ENCODE results near the gene NPC1L1. TPM values are rescaled to one million over a fixed set of nuclear protein-coding genes. Genes with fewer than 3 reads are reported as not detected.
A peak's percentile ranks its signal among the peaks of the same experiment; 100 is the strongest.

Gene NPC1L1
- total and polyA plus RNA-seq, 10 of the 15 experiments (the other 5 are each of a cell fraction or from before 2014, with no cell fraction given), result 0.01 to 0.90 TPM; not detected in 8

GRCh38 chr7:44569959-44570358 lies 28.8 kb upstream of the NPC1L1 start:
- H3K79me2 ChIP-seq (ENCODE audit: control insufficient read depth, insufficient read depth, low read length), result peaks cover 35% of the 10 kb centered on the region
- in situ Hi-C loops (cut with MboI), result no loop called here
- CTCF ChIA-PET, result interaction anchor here (1.2 to 2.0 kb wide), 3 partner anchors 9 to 329 kb away, joined by 4 to 6 read pairs (median 6); no protein-coding TSS in a partner anchor

More at GRCh38 chr7:44569959-44570358, 28.8 kb upstream of the NPC1L1 start:
- ChIA-PET POLR2A (interaction anchor here (0.6 kb wide), 1 partner anchor 189 kb away, joined by 5 read pairs; no protein-coding TSS in a partner anchor), RAD21 (ENCODE audit: unreplicated experiment) (no interaction called here), SMC1A (ENCODE audit: uncharacterized antibody, unreplicated experiment) (interaction anchor here (2.1 kb wide), 1 partner anchor 37 kb away, joined by 6 read pairs; the partner anchor contains the start of gene OGDH)
- FAIRE-seq (no peak), ATAC-seq (no peak), DNase-seq (ENCODE audit: low read depth, low spot score) (no peak)
- Histone ChIP-seq H3K27ac (ENCODE audit: control insufficient read depth, insufficient read depth) (no peak overlapping the region), H3K4me2 (ENCODE audit: control insufficient read depth, insufficient read depth) (no peak overlapping the region), H3K9ac (ENCODE audit: control insufficient read depth, insufficient read depth, low read length) (no peak overlapping the region), H3K9me3 (replicated peaks; ENCODE audit: control insufficient read depth, insufficient read depth, low read length) (no peaks in the 10 kb centered on the region), H3K27me3 (replicated peaks in 1 of 2; ENCODE audit: control insufficient read depth in 2 of 2, insufficient read depth in 2 of 2, low read length in 1 of 2) (no peaks in the 10 kb centered on the region), H3K4me1 (ENCODE audit: control insufficient read depth, insufficient read depth, low read length) (peaks cover 9% of the 10 kb centered on the region), H4K20me1 (ENCODE audit: control insufficient read depth, insufficient read depth) (no peaks in the 10 kb centered on the region; the same call in 1 of the 2 replicates), H3K4me3 (no peak overlapping the region), H3K36me3 (ENCODE audit: control insufficient read depth in 2 of 2, insufficient read depth in 2 of 2, low read length in 1 of 2) (peaks cover 39 to 57% of the 10 kb centered on the region in 2 experiments), H2AFZ (ENCODE audit: control insufficient read depth, low read depth, low read length) (no peak overlapping the region)
- TF ChIP-seq NR2C1 (IDR thresholded peaks at IDR 0.05) (no peak), POLR2AphosphoS5 (IDR thresholded peaks at IDR 0.05; ENCODE audit: low read length) (0 out of 2 replicates have a peak, but pooled peaks have one; percentile 16)
- TF ChIP-seq, protein P1, sequence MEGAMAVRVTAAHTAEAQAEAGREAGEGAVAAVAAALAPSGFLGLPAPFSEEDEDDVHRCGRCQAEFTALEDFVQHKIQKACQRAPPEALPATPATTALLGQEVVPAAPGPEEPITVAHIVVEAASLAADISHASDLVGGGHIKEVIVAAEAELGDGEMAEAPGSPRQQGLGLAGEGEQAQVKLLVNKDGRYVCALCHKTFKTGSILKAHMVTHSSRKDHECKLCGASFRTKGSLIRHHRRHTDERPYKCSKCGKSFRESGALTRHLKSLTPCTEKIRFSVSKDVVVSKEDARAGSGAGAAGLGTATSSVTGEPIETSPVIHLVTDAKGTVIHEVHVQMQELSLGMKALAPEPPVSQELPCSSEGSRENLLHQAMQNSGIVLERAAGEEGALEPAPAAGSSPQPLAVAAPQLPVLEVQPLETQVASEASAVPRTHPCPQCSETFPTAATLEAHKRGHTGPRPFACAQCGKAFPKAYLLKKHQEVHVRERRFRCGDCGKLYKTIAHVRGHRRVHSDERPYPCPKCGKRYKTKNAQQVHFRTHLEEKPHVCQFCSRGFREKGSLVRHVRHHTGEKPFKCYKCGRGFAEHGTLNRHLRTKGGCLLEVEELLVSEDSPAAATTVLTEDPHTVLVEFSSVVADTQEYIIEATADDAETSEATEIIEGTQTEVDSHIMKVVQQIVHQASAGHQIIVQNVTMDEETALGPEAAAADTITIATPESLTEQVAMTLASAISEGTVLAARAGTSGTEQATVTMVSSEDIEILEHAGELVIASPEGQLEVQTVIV (IDR thresholded peaks at IDR 0.05; ENCODE audit: borderline replicate concordance, partially characterized antibody), result no peak
- intact Hi-C loops (cut with micrococcal nuclease; ENCODE audit: unreplicated experiment), result no loop called here
- BruUV-seq (replicated peaks), result no TSS peak
- 93% methylated on average over 9 of the region's 9 CpGs for WGBS (ENCODE audit: insufficient coverage, insufficient replicate concordance, low lambda C conversion rate, missing lambda C conversion rate)
